DMS53 (cell line): ENCODE results near the gene KANSL1L.

Experiments
- DNase-seq: peaks from one replicate; lab custom pipeline; 2025; lab: John Stamatoyannopoulos, UW

The KANSL1L gene

DNA sequence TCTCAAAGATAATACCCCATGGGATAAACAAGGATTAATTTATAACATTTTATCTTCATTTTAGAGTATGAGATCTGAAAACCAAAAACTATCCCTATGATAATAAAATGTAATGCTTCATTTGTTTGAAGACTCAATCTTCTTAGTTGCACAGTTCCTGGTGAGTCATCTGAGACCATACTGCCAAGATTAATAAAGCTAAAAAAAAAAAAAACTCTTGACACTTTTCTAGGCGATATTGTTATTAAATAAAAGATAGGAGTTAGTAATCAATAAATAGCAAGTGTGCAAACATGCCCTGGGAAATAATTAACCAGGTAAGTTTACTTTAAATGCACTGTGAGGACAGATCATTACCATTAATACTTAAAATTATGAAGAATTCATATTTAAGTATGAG is 84.9 kb downstream of the KANSL1L start:
- peak; percentile 44 for DNase-seq

DNA sequence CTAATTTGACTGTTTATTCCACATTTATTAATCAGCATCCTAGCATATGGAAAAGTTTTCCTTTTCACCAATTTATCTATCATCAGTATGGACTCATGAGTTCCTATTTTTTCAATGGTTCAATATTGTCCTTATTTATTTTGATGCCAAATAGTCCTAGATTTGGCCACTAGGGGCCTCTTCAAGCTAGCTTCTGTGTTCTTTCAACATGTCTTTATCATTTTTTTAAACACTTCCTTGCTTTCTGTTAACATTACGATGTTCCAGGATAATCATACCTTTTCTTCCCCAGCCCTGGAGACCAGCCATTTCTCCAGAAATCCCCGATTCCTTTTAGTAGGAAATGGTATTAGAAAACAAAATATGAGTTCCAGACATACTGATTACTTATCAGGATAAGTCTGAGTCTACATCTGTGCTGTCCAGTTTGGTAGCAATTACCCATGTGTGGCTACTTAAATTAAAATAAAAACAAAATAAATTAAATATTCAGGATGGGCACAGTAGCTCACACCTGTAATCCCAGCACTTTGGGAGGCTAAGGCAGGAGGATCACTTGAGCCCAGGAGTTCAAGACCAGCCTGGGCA is 98.2 kb downstream of the KANSL1L start:
- peak; percentile 81 for DNase-seq

DNA sequence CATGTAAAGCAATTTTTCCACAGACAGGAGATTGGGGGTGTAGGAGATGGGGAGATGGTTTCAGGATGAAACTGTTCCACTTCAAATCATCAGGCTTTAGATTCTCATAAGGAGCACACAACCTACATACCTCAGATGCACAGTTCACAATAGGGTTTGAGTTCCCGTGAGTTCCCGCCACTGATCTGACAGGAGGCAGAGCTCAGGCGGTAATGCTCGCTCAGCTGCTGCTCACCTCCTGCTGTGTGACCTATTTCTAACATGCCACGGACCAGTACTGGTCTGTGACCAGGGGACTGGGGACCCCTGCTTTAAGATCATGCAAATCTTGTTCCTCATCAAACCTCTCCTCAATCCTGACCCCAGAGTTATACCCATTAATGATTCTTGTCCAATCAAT is 98.7 kb downstream of the KANSL1L start:
- peak; percentile 6 for DNase-seq

DNA sequence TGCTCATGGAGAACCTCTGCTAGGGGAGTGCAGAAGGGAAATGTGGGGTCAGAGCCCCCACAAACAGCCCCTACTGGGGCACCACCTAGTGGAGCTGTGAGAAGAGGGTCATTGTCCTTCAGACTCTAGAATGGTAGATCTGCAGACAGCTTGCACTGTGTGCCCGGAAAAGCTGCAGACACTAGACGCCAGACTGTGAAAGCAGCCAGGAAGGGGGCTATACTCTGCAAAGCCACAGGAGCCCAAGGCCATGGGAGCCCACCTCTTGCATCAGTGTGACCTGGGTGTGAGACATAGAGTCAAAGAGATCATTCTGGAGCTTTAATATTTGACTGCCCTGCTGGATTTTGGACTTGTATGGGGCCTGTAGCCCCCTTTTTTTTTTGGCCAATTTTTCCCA is 107.9 kb downstream of the KANSL1L start:
- DNase-seq = no peak

DNA sequence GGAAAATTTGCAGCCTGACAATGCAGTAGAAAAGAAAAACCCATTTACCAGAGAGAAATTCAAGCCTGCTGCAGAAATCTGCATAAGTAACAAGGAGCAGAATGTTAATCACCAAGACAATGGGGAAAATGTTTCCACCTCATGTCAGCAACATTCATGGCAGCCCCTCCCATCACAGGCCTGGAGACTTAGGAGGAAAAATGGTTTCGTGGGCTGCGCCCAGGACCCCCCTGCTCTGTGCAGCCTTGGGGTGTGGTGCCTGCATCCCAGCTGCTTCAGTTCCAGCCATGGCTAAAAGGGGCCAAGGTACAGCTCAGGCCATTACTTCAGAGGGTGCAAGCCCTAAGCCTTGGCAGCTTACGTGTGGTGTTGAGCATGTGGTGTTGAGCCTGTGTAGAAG is 115.4 kb downstream of the KANSL1L start:
- DNase-seq = no peak

DNA sequence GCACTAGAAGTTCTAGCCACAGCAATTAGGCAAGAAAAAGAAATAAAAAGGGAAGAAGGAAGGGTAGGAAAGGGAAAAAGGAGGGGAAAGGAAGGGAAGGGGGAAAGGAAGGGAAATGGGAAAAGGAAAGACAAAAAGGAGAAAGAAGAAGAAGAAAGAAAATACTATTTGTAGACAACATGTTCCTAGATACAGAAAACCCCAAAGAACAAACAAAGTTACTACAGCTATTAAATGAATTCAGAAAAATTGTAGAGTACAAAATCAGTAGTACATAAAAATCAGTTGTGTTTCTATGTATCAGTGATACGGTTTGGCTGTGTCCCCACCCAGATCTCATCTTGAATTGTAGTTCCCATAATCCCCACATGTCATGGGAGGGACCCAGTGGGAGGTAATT is 116.5 kb downstream of the KANSL1L start:
- DNase-seq = no peak

DNA sequence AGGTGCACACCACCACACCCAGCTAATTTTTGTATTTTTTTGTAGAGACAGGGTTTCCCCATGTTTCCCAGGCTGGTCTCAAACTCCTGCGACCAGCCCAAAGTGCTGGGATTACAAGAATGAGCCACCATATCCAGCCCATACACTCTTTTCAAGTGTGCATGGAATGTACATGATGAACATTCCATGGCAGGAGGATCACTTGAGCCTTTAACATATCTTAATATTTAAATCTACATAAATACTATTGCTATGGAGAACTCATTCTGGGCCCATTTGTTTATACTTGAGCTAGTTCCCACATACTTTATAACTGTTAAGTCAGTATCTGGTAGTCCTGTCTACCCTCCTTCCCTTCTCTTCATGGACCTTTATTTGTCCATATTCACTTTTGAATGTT is 120.3 kb downstream of the KANSL1L start:
- no peak for DNase-seq

DNA sequence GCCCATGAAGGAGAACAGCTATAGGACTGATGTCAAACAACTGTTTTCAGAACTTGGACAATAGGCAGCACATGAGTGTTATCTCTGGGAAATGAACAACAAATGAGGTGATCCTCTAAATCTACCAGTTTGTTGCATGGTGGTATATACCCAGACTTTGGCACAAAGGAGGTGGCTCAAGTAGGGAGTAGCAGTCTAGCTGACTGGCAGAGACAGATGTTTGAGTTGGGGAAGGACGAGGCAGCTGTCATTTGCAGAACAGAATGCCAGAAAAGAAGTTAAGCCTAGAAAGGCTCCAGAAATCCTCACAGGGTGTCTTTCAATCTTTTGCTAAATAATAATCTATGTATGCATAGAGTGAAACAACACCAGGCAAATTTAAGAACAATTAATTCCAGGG is 121.4 kb downstream of the KANSL1L start:
- DNase-seq = no peak

DNA sequence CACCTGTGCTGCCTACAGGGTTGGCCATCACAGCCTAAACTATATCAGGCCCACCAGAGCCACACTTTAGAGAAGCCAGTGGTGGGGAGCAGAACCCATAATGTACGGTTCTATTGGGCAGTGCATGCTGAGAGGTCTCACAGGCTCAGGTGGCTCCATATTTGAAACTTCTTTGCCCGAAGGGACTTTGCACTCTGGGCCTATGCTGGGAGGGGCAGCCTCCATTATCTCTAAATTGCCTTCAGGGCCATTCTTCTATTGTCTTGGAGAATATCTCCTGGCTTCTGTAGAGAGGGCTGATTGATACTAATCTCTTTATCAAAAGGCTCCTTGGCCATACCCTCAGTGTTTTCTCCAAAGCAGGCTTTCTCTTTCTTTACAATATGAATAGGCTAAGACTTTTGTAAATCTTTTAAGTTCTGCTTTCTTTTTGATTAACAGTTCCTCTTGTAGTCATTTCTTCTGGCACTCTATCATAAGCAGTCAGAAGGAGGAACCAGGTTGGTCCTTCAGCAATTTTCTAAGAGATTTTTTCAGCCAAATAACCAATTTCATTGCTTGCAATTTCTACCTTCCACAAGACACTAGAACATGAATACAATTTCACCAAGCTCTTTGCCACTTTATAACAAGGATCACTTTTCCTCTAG is 124.2 kb downstream of the KANSL1L start:
- no peak for DNase-seq

DNA sequence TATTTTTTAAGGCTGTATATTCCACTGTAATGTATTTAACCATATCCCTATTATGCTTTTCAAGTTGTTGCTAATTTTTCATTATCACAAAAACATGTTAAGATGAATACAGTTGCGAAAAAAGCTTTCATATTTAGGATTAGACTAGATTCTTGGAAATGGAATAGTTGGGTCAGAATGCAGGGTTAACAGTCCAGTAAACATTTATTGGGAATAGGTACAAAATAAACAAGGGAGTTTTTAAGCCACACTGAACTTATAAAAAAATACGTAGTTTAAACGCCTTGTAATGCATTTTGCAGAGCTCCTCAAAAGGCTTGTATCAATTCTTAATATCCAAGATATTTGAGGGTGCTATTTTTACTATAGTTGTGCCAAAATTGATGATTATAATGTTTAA is 133.1 kb downstream of the KANSL1L start:
- DNase-seq = no peak

DNA sequence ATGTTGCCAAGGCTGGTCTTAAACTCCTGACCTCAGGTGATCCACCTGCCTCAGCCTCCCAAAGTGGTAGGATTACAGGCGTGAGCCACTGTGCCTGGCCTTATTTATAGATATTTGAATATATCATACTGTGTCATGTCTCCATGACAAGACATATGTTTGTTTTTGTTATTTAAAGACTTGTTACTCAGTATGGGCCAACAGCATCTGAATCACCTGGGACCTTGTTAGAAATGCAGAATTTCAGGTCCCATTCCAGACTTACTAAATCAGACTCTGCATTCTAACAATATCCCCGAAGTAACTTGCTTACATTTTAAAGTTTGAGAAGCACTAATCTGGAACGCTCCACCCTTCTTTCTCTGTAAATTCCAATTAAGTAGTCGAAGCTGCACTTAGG is 135.5 kb downstream of the KANSL1L start:
- no peak for DNase-seq

DNA sequence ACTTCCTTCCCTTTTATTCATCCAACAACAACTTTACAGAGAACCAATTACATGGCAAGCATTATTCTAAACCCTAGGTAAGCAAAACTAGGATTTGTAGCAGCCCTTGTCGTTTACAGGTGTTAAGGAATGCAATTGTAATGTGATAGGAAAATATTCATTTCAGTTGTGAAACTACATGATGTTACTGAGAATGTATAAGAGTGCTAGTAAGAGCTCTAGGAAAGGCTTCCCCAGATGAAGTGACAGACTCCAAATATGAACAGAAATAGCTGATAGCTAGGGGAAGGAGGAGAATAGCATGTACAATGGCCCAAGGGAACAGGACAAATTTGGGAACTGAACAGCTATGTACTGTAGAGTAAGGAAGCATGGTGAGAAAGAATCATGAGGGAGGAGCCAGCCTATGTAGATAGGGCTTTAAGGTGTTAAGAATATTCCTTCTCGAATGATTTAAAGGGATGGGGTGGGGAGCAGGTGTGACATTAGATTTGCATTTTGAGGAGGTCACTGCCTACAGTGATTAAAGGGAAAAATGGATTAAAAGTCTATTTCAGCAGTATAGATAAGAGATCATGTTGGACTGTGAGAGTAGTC is 137.0 kb downstream of the KANSL1L start:
- no peak for DNase-seq

DNA sequence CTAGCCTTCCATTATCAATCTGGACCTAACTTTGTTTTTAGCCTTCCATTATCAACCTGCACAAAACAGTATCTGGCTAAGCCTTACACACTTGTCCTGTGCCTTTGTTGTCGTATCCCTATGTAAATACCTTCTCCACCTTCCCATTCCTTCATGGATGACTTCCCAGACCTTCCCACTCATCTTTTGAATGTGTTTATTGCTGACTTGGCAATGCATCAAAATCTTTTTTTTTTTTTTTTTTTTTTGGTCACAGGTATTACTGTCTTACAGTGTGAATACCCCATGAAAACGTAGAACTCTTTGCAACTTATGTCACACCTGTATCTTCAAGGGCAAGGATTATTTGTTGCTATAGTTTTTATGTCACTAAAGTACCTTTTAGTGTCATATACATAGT is 143.0 kb downstream of the KANSL1L start:
- DNase-seq = peak; percentile 67

DNA sequence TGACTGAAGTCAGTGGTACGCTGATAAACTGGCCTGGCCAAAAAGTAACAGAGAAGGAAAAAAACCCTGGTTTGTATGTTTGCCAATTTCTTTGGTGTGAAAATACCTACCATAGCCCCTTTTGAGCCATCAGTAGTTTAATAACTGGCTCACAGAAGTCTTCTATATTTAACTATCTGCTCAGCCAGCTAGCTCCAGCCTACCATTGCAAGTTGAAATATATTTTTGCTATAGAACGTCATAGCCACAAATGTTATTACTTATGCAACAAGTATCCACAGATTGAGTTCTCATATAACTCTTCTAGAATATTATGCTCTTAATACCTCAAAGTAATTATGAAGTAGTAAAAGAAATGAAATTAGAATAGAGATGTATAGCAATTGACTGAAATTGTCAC is 143.6 kb downstream of the KANSL1L start:
- no peak for DNase-seq

DNA sequence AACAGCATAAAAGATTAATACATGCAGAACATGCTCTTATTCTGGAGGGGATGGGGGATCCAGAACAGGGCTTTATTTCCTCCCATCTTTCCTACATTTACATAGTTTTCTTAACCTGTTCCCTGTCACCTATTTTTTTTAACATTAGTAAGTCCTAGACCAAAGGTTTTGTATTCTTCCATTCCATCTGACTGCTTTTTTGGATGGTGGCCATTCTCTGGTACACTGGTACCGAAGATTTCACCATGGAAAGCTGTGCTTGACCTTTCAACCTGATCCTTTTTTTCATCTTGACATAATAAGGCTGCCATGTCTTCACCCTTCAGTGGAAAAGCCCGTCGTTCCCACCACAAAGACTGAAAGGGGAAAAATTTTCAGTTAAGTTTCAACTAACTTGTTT is 148.4 kb downstream of the KANSL1L start:
- no peak for DNase-seq

DNA sequence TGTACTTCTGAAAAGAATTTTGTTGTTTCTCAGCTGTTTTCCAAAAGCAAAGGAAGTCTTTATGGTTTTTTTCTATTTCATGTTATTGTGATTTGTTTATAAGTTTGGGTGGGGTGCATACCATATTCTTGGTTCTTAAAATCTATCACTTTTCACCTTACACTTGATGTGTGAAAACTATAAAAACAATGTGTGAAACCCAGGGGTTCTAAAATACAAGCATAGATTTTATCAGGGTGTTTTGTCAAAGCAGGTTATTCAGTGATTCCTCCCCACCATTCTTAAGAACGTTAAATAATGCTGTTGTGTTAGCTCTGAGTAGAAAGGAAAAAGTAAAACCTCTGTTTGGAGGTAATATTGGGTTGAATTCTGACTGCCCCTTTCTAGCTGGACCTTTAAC is 151.1 kb downstream of the KANSL1L start:
- DNase-seq = no peak

DNA sequence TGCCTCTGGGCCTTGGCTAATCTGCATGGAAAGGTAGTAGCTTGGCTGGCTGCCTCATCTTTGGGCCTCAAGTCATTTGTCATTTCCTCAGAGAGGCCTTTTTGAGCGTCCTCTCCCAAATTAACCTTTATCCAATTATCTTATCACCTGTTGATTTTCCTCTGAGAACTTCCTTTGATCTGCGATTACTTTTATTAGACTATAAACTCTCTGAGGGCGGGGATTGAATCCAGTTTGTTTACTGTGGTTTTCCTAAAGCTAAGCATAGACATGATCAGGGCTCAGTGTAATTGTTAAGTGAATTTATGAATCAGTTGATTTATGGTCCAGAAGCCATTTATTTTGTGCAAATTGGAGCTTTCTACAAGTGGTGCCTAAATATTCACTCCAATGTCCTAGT is 161.3 kb downstream of the KANSL1L start:
- DNase-seq = no peak

DNA sequence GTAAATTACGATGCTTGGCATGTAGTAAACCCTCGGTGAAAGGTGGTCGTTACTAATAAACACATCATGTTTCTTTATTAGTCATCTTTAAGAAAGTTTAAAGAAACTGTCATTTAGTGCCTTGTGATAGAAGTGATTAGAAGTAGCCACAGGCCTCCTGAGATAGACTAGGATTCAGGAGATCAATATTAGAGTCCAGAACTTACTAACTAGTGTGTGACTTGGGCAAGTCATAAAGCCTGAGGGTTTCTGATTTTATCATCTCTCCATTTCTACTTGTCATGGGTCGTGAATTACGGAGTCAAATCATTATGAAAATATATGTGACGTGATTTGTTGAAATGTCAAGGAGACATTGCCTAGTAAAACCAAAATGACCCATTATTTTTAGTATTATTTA is 162.1 kb downstream of the KANSL1L start:
- DNase-seq = no peak

DNA sequence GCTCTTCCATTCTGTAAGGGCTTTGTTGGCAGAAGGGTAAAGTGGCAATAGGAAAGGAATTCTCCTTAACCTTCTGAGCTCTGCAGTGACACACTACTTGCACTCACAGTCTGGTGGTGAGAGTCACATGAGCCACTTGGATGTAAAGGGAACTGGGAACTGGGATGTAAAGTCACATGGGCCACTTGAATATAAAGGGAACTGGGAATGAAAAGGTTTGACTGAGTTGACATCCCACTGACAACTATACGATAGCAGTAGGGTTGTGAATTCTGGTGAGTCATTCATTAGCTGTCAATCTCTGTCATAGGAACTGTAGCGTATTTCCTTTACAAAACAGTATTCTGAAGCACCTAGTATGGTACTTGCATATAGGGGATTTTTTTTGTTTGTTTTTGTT is 163.3 kb downstream of the KANSL1L start:
- peak; percentile 9 for DNase-seq

DNA sequence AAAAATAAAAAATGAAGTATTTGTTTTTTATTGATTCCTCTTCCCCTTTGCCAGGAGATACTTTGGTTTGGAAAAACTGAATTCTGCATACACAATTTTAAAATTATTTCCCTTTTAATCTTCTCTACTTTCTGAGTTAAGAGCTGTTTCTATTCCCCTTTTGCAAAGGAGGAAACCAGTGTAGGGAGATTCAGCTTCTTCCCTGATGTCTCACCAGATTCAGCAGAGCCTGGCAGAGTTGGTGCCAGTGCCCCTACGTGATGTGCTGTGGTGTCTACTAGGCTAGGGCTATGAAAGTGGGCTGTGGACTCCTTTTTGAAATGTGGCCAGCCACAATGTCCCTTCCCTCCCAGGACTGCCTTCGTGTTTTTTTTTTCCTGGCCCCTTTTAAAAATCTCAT is 166.3 kb downstream of the KANSL1L start:
- no peak for DNase-seq

DNA sequence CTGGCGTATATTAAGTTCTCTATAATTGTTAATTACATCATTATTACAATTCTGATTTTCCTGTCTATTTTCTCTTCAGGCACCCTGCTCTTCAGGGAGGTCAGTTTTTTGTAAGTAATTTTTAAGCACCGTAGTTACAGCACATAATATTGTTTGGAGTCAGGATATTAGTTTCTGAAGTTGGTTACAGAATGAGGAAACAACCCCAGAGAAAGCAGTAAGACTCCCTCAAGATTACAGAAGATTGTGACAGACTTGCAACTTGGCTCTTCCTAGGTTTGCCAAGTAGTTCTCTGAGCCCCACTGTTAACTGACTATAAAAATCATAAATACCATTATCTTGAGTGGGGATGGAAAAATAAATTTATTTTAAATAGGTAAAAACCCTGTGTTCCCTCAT is 167.8 kb downstream of the KANSL1L start:
- no peak for DNase-seq

DNA sequence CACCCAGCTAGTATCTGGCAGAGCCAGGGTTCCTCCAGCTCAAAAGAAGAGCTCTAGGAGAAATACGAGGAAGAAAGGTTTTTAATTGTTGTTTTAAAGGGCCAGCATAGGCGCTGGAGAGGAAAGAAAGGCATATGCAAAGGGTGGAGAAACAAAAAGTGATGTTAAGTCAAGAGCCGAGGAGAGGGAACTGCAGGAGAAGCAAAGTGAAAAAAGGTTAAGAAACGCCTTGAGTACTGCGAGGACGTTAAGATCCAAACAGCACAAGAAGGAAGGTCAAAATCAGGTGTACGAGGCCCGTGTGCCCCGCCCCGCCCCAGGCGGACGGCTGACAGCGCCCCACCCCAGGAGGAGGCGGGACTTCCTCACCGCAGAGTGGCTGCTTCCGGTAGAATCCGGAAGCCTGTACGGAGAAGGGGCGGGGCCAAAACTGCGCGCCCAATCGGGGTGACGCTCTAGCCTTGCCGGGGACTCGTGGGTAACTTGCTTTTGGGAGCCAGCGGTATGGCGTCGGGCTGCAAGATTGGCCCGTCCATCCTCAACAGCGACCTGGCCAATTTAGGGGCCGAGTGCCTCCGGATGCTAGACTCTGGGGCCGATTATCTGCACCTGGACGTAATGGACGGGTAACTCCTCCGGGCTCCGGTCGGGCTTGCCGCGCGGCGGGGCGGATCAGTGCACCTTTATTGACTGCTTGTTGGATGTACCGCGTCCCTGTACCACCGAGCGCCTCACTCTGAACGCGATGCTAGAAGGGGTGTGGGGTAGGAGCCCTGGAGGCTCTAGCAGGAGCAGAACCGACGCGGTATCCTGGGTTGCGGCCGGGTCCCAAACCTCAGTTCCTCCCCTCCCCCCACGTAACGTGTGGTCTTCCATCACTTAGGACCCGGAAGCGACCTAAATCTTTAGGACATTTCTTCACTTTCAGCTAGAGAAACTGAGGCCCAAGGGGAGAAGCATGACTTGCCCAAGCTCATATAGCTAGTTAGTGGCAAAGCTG is 168.8 kb downstream of the KANSL1L start, which contains the start of gene RPE:
RPE (plus strand) TSS at position 481 of the 1,000 bp plus-strand sequence; CDS start at position 505, 24 bp downstream.
- DNase-seq = peak; percentile 97
